Neuronal stem cell (in vitro differentiated cells): ENCODE data around the gene URB2.

ENCODE experiments used
- DNase-seq: peaks from one replicate; pipeline ENCODE4 v3.0.0-alpha.2; 2013; ENCODE audit warnings: low spot score
- H2AFZ ChIP-seq: one replicate; pipeline ENCODE4 v1.6.1; 2013; ENCODE audit warnings: mild to moderate bottlenecking, low read length, inconsistent platforms
- H2AK5ac ChIP-seq: 2 replicates; pipeline ENCODE4 v1.6.1; 2013; ENCODE audit warnings: low read depth, mild to moderate bottlenecking, inconsistent platforms, low read length, moderate library complexity, mixed read lengths
- H2BK120ac ChIP-seq: 2 replicates; pipeline ENCODE4 v1.6.1; 2013; ENCODE audit warnings: low read depth, mild to moderate bottlenecking, inconsistent platforms, low read length, moderate library complexity, mixed read lengths
- H2BK12ac ChIP-seq: one replicate; pipeline ENCODE4 v1.6.1; 2013; ENCODE audit warnings: low read length, inconsistent platforms
- H2BK15ac ChIP-seq: 2 replicates; pipeline ENCODE4 v1.6.1; 2013; ENCODE audit warnings: mild to moderate bottlenecking, low read length, inconsistent platforms, mixed read lengths
- H2BK5ac ChIP-seq: one replicate; pipeline ENCODE4 v1.6.1; 2013; ENCODE audit warnings: inconsistent platforms, mild to moderate bottlenecking, low read length, moderate library complexity
- H3K14ac ChIP-seq: one replicate; pipeline ENCODE4 v1.6.1; 2013; ENCODE audit warnings: low read length, inconsistent platforms
- H3K18ac ChIP-seq: 2 replicates; pipeline ENCODE4 v1.6.1; 2013; ENCODE audit warnings: low read length, inconsistent platforms
- H3K23ac ChIP-seq: 2 replicates; pipeline ENCODE4 v1.6.1; 2013; ENCODE audit warnings: low read depth, mild to moderate bottlenecking, mixed read lengths, low read length, inconsistent platforms; ENCODE audit not compliant: poor library complexity
- H3K27ac ChIP-seq: replicated peaks from 3 replicates; pipeline ENCODE4 v1.5.1; 2013; ENCODE audit warnings: low read length, inconsistent platforms
- H3K27me3 ChIP-seq, 3 experiments: 2 replicates each; pipeline ENCODE4 v1.6.1; 2013; ENCODE audit warnings: low read length in 3 of 3, mild to moderate bottlenecking in 2 of 3, inconsistent platforms in 1 of 3, low read depth in 1 of 3, mixed read lengths in 1 of 3, moderate library complexity in 1 of 3; ENCODE audit not compliant: control insufficient read depth in 3 of 3, insufficient read depth in 3 of 3
- H3K36me3 ChIP-seq, 2 donors: replicated peaks in 1 of 2; 2 replicates each; pipeline ENCODE4 v1.6.1; 2013; ENCODE audit warnings: low read length in 2 of 2; ENCODE audit not compliant: control insufficient read depth in 2 of 2, insufficient read depth in 2 of 2
- H3K4ac ChIP-seq: 2 replicates; pipeline ENCODE4 v1.6.1; 2013; ENCODE audit warnings: inconsistent platforms, mild to moderate bottlenecking, low read length, moderate library complexity
- H3K4me1 ChIP-seq, 2 donors: 1 replicate in 1 of 2; 2 replicates in 1 of 2; pipeline ENCODE4 v1.6.1; 2013; ENCODE audit warnings: low read length in 2 of 2, low read depth in 1 of 2; ENCODE audit not compliant: control insufficient read depth in 2 of 2, insufficient read depth in 1 of 2
- H3K4me2 ChIP-seq: one replicate; pipeline ENCODE4 v1.6.1; 2013; ENCODE audit warnings: mild to moderate bottlenecking, low read length, inconsistent platforms; ENCODE audit not compliant: insufficient read depth, poor library complexity, severe bottlenecking
- H3K4me3 ChIP-seq, 2 donors: 2 replicates each; pipeline ENCODE4 v1.5.1; 2013; ENCODE audit warnings: low read length in 2 of 2, mild to moderate bottlenecking in 2 of 2, inconsistent platforms in 1 of 2, moderate library complexity in 1 of 2
- H3K79me1 ChIP-seq: one replicate; pipeline ENCODE4 v1.6.1; 2013; ENCODE audit warnings: low read depth, mild to moderate bottlenecking, inconsistent platforms, low read length, moderate library complexity
- H3K9ac ChIP-seq: one replicate; pipeline ENCODE4 v1.6.1; 2013; ENCODE audit warnings: mild to moderate bottlenecking, low read depth, low read length, inconsistent platforms; ENCODE audit not compliant: poor library complexity
- H3K9me3 ChIP-seq, 2 donors: replicated peaks in 1 of 2; 2 replicates each; pipeline versions ENCODE3 to v1.6.1; 2013; ENCODE audit warnings: low read length in 2 of 2, mild to moderate bottlenecking in 2 of 2, inconsistent platforms in 1 of 2, low read depth in 1 of 2, mixed read lengths in 1 of 2, moderate library complexity in 1 of 2; ENCODE audit not compliant: control insufficient read depth in 2 of 2, insufficient read depth in 1 of 2
- H4K8ac ChIP-seq: one replicate; pipeline ENCODE4 v1.6.1; 2013; ENCODE audit warnings: low read depth, mild to moderate bottlenecking, inconsistent platforms, low read length, moderate library complexity
- H4K91ac ChIP-seq: one replicate; pipeline ENCODE4 v1.6.1; 2013; ENCODE audit warnings: low read length, low read depth, mild to moderate bottlenecking, inconsistent platforms; ENCODE audit not compliant: poor library complexity
- WGBS, 2 donors: extraction: QIAGEN DNeasy Blood & Tissue Kit; methylation state at CpG; one replicate each; pipeline ENCODE4 v1.1.7; 2013; ENCODE audit warnings: missing lambda C conversion rate in 2 of 2, mixed read lengths in 1 of 2; ENCODE audit not compliant: insufficient read length in 2 of 2, insufficient replicate concordance in 1 of 2; ENCODE audit errors: extremely low coverage in 2 of 2; 5-methylcytosine and 5-hydroxymethylcytosine counted together

URB2 gene

GRCh38 chr1:229657993-229658755, 32.1 kb downstream of the URB2 start:
- Histone ChIP-seq H3K4me3 (no peak overlapping the region), H3K4me2 (no peak overlapping the region), H3K23ac (no peak overlapping the region), H3K4me1 (no peaks in the 10 kb centered on the region), H3K27me3 (no peaks in the 10 kb centered on the region), H3K9ac (no peak overlapping the region), H2AK5ac (no peak overlapping the region), H3K18ac (no peak overlapping the region), H3K4ac (no peak overlapping the region), H3K14ac (no peak overlapping the region), H3K27ac (no peak overlapping the region), H3K79me1 (no peaks in the 10 kb centered on the region), H2AFZ (no peak overlapping the region), H2BK5ac (no peak overlapping the region), H2BK12ac (no peak overlapping the region), H3K36me3 (peaks cover 10 to 96% of the 10 kb centered on the region in 2 donors), H4K91ac (no peak overlapping the region), H3K9me3 (no peaks in the 10 kb centered on the region), H4K8ac (no peak overlapping the region), H2BK15ac (no peak overlapping the region), H2BK120ac (no peak overlapping the region)
- no peak for DNase-seq
- WGBS, 2 donors: no CpG with 5 or more reads among the region's 2 CpGs

GRCh38 chr1:229661022-229661877, 35.2 kb downstream of the URB2 start:
- Histone ChIP-seq H4K91ac (no peak overlapping the region), H2AK5ac (no peak overlapping the region), H3K4me1 (no peaks in the 10 kb centered on the region), H2BK120ac (no peak overlapping the region), H4K8ac (no peak overlapping the region), H2BK12ac (no peak overlapping the region), H3K4me3 (no peak overlapping the region), H3K27me3 (no peaks in the 10 kb centered on the region), H3K36me3 (peaks cover 4 to 68% of the 10 kb centered on the region in 2 donors), H2BK5ac (no peak overlapping the region), H3K79me1 (no peaks in the 10 kb centered on the region), H3K18ac (no peak overlapping the region), H2BK15ac (no peak overlapping the region), H2AFZ (no peak overlapping the region), H3K14ac (no peak overlapping the region), H3K4ac (no peak overlapping the region), H3K23ac (no peak overlapping the region), H3K27ac (no peak overlapping the region), H3K4me2 (no peak overlapping the region), H3K9ac (no peak overlapping the region), H3K9me3 (no peaks in the 10 kb centered on the region)
- peak; percentile 68 for DNase-seq
- no CpG with 5 or more reads among the region's 19 CpGs for WGBS, 2 donors

- no peaks in the 10 kb centered on the region for H3K27me3 ChIP-seq
- H4K8ac ChIP-seq: no peak overlapping the region
- H4K91ac ChIP-seq: no peak overlapping the region
- no peaks in the 10 kb centered on the region for H3K9me3 ChIP-seq
- no peak for DNase-seq
- H3K4me2 ChIP-seq: no peak overlapping the region
- no peak overlapping the region for H2AK5ac ChIP-seq
- H3K4ac ChIP-seq: no peak overlapping the region
- H2BK5ac ChIP-seq: no peak overlapping the region
- H3K36me3 ChIP-seq: peaks cover 4 to 61% of the 10 kb centered on the region in 2 donors
- H2BK120ac ChIP-seq: no peak overlapping the region
- H2BK12ac ChIP-seq: no peak overlapping the region
- H3K18ac ChIP-seq: no peak overlapping the region
- H3K9ac ChIP-seq: no peak overlapping the region
- H3K4me3 ChIP-seq: no peak overlapping the region
- H3K23ac ChIP-seq: peak overlapping the region; percentile 43
- no peak overlapping the region for H2AFZ ChIP-seq
- H3K79me1 ChIP-seq: no peaks in the 10 kb centered on the region
- no peaks in the 10 kb centered on the region for H3K4me1 ChIP-seq
- no peak overlapping the region for H3K27ac ChIP-seq
- WGBS, 2 donors: no CpG with 5 or more reads among the region's 8 CpGs
- H2BK15ac ChIP-seq: no peak overlapping the region
- H3K14ac ChIP-seq: no peak overlapping the region
Measured at GRCh38 chr1:229661897-229662296, 35.9 kb downstream of the URB2 start.

GRCh38 chr1:229664133-229664689, 38.2 kb downstream of the URB2 start:
- no peak overlapping the region for H3K23ac ChIP-seq
- no peak overlapping the region for H4K91ac ChIP-seq
- H3K79me1 ChIP-seq: no peaks in the 10 kb centered on the region
- no peak for DNase-seq
- no peak overlapping the region for H2BK120ac ChIP-seq
- H3K4me3 ChIP-seq: no peak overlapping the region
- no peaks in the 10 kb centered on the region for H3K4me1 ChIP-seq
- H3K14ac ChIP-seq: no peak overlapping the region
- no peak overlapping the region for H2BK12ac ChIP-seq
- H3K18ac ChIP-seq: no peak overlapping the region
- no peak overlapping the region for H2AK5ac ChIP-seq
- no peak overlapping the region for H2BK15ac ChIP-seq
- no peak overlapping the region for H2AFZ ChIP-seq
- no peak overlapping the region for H3K4ac ChIP-seq
- H3K36me3 ChIP-seq: peaks cover 2 to 38% of the 10 kb centered on the region in 2 donors
- H2BK5ac ChIP-seq: no peak overlapping the region
- no peak overlapping the region for H3K27ac ChIP-seq
- no CpG with 5 or more reads among the region's 9 CpGs for WGBS, 2 donors
- no peaks in the 10 kb centered on the region for H3K27me3 ChIP-seq
- H3K9me3 ChIP-seq: no peaks in the 10 kb centered on the region
- no peak overlapping the region for H4K8ac ChIP-seq
- H3K4me2 ChIP-seq: no peak overlapping the region
- H3K9ac ChIP-seq: no peak overlapping the region
